Occipital lobe (tissue), 2 donors: Measurements from ENCODE around the gene LARGE2. TPM values are rescaled to one million over a fixed set of nuclear protein-coding genes. Genes with fewer than 3 reads are reported as not detected.
"Not testable (repeated sequence)": the region's sequence is repeated elsewhere in the genome, so short reads cannot be mapped to it uniquely, and the experiment has no call there.

ENCODE experiments used
- DNase-seq: peaks from one replicate; lab custom pipeline; 2025; lab: John Stamatoyannopoulos, UW
- total RNA-seq: library from RNA; depleted of rRNA; stranded (reverse); fragments of >200 nt; gene quantifications from one replicate; pipeline ENCODE4 v1.2.3, GENCODE V29; 2014

LARGE2 gene
- total RNA-seq, 1 donor from 2014 or later, result 0.16 TPM

DNA sequence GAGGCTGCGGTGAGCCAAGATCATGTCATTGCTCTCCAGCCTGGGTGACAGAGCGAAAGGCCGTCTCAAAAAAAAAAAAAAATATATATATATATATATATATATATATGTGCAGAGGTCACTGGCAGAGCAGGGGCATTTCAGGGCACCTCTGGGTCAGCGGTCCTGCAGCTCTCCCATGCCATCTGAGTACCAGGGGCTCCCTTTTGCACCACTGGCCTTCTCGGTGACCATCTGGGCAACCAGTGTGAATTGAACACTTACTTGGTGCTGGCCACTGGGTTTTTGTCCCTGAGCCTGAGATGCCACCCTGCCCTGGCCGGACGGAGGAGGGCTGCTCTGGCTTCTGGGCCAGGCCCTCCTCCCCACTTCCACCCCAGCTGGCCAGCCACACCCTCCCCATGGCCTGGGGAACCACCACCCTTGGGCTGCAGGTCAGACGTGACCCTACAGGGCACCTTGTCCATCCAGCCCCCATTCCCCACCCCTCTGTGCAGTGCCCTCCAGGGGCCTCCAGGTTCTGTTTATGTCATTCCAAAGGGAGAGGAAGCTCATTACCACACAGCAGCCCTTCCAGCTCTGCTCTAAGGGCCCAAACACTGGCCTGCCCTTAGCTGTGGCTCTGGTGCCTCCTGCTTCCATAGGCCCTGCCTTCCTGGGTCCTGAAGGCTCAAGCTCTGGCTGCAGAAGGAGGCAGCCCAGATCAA lies 26.8 kb upstream of the LARGE2 start:
- DNase-seq, result no peak

DNA sequence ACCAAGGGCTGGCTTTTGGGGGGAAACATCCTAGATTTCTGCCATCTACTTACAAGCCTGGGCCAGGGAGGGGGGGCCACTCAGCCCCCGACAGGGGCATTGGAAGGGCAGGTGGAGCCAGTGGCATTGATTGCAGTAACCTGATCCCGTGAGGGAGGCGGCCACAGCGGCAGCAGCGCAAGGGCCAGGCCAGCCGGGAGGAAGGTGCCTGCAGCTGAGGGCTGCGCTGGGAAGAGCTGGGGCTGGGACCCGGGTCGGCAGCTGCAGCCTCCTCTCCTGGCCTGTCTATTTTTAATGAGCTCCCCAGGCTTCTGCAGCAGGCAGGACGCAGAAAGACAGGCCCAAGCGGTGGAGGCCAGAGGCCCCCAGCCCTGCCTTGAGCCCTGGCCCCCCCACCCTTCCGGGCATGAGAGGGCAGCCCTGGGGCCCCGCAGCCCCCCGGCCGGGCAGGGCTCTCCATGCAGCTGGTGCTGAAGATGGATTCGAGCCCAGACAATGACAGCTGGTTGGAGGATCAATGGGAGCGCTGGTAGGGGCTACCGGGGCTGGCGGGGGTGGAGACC lies 26.0 kb upstream of the LARGE2 start:
- no peak for DNase-seq

DNA sequence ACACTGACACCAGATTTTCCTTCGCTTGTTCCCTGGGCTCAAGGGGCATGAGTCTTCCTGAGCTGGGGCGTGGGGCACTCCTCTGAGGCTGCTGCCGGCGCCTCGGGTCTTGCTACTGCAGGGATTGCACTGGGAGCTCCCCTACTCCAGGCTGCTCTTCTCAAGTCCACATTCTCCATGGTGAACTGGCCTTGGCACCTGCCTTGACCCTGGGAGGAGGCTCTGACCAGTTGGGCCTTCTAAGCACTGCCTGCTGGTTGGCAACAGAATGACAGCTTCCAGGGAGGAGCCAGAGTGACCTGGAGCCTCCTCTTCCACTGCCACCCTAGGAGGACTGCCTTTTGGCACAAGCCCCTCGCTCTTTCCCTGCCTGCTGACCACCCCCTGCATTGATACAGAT lies 24.9 kb upstream of the LARGE2 start:
- DNase-seq, result no peak

DNA sequence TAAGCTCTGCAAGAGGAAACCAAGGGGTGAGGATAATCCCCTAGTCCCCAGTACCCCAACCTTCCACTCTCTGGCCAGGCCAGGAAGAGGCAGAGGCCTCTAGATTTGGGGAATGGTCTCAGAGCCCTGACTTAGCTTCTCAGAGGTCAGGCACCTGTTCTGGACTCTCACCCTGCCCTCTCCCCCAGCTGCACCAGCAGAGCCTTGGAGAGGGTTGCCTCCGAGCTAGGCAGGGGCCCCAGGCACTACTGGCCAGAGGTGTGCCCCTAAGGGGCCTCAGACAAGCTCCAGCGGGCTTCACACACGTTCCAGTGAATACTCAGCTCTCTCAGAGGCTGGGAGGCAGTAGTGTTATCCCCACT lies 23.4 kb upstream of the LARGE2 start:
- DNase-seq, result no peak

DNA sequence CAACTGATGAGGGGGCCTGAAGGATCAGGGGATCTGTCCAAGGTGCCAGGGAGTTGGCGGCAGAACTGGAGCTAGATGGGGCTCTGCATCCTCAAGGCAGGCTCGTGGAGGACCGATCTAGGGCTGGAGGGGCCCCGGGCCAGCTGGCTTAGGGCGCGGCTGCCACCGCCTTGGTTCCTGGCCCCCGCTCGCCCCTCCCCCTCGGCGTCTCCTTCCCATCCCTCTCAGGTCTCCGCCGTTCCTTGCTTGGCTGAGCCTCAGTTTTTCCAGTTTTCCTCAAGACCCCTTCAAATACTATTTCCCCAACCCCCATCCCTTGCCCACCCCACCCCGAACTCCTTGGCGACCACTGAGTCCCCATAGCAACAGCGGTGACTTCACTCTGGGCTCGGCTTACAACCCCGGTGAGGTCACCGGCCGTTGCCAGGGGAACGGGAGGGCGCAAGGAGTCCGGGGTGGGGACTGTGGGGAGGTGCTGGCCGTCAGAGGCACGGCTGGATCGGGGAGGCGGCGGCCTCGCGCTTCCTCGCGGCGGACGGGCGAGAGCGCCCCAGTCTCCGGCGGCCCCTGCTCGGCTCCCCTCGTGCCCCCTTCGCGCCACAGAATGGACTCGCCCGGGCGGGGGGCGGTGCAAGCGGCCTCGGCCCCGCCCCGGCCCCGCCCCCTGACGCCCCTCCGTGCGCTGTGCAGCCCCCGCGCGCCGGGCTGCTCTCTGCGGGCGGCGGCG lies 22.8 kb upstream of the LARGE2 start:
- peak; percentile 92 for DNase-seq

DNA sequence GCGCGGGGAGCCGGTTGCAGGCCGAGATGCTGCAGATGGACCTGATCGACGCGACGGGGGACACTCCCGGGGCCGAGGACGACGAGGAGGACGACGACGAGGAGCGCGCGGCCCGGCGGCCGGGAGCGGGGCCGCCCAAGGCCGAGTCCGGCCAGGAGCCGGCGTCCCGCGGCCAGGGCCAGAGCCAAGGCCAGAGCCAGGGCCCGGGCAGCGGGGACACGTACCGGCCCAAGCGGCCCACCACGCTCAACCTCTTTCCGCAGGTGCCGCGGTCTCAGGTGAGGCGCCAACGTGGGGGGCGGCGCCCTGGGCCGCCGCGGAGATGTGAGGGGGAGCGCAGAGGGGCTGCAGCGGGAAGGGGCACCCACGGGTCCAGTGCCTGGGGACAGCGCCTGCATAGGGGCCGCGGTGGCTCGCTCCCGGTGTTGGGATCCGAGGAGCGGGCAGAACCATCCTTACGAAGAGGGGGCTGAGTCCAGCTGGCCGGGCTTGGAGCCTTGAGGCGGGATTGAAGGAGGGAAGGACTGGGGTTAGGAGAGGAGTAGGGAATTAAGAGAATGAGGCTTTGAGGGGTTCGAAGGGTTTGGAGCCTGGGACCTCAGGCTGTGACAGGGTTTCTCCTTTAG lies 22.2 kb upstream of the LARGE2 start:
- DNase-seq, result not testable (repeated sequence)

DNA sequence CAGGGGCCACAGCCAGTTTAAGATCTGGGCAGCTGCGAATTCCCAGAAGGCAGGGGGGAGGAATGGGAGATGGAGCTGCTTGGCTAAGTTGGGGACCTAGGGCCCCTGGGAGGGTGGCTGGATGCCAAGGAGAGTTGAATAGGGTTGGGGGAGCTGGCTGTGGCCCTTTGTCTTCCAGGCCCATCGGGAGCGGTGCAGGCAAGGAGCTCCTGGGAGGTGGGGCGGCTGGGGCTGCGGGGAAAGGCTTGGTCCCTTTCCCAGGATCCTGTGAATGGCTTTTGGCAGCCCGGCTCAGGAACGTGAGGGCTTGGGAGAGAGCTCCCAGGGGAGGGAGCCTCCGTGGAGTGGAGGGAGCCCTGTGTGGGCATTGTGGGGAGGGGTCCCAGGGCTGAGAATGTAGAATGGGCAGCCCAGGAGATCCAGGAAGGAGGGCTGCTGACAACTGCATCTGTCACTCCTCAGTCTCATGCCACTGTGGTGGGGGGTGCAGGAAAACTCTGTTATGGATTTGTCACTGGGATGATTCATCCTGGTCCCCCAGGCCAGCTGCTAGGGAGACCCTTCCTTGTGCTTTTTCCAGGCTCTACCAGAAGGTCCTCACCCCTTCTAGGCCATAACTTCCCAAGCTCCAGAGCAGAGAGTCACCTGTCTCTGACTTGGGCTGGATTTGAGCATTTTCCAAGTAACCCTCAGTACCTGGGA lies 21.4 kb upstream of the LARGE2 start:
- peak; percentile 29 for DNase-seq

DNA sequence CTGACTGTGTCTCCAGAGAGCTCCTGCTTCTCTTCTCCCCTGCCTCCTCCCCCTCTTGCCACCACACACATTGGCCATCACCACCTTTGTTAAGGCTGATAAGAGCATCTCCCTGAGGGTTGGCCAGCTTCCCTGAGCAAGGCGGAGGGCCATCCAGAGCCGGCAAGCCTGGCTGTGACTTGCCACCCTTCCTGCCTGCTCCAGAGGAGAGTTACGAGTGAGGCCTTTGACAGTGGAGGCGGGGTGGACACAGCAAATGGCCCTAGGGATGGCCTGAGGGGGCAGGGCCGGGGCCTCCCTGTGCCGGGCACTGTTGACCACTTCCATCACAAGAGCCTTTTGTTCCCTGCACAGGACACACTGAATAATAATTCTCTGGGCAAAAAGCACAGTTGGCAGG lies 20.8 kb upstream of the LARGE2 start:
- peak; percentile 81 for DNase-seq

DNA sequence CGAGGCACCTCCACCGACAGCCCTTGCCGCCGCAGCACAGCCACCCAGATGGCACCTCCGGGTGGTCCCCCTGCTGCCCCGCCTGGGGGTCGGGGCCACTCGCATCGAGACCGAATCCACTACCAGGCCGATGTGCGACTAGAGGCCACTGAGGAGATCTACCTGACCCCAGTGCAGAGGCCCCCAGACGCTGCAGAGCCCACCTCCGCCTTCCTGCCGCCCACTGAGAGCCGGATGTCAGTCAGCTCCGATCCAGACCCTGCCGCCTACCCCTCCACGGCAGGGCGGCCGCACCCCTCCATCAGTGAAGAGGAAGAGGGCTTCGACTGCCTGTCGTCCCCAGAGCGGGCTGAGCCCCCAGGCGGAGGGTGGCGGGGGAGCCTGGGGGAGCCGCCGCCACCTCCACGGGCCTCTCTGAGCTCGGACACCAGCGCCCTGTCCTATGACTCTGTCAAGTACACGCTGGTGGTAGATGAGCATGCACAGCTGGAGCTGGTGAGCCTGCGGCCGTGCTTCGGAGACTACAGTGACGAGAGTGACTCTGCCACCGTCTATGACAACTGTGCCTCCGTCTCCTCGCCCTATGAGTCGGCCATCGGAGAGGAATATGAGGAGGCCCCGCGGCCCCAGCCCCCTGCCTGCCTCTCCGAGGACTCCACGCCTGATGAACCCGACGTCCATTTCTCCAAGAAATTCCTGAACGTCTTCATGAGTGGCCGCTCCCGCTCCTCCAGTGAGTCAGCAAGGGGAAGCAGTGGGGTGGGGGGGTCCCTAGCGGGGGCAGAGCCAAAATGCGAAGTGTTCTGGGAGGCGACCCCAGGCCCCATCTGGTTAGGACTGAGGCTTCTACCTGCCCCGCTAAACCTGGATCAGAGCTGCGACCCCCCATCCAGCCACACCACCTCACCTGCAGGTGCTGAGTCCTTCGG lies 19.7 kb upstream of the LARGE2 start:
- DNase-seq, result no peak

DNA sequence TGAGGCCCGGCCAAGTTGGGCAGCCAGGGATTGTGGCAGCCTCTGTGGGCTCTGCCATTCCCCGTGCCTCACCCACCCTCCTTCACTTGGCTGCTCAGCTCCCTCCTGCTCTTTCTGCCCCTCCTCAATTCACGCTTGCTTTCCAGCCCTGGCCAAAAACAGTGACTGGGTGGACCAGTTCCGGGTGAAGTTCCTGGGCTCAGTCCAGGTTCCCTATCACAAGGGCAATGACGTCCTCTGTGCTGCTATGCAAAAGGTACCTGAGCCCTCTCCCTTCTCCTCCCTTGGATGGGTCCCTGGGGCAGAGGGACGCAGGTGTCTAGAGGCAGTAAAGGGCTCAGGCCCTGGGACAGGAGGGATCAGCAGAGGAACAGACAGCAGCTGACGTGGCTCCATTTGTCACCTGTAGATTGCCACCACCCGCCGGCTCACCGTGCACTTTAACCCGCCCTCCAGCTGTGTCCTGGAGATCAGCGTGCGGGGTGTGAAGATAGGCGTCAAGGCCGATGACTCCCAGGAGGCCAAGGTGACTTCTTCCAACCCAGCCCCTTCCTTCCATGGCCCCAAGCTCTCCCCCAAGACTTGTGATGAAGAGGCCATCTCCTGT lies 18.0 kb upstream of the LARGE2 start:
- DNase-seq, result no peak

DNA sequence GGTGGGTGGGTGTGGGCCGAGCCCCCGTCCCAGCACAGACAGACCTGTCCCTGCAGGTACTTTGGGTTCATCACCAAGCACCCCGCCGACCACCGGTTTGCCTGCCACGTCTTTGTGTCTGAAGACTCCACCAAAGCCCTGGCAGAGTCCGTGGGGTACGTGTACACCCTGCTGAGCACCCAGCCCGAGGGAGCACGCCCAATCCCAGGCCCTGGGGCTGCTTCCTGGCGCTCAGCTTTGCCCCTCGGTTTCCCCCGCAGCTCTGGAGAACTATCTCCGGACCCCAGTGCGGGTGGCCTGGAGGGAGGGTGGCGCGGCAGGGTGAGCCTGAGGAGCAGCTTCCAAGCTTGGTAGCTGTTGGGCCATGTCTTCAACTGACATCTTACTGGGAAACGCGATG lies 17.4 kb upstream of the LARGE2 start:
- no peak for DNase-seq

DNA sequence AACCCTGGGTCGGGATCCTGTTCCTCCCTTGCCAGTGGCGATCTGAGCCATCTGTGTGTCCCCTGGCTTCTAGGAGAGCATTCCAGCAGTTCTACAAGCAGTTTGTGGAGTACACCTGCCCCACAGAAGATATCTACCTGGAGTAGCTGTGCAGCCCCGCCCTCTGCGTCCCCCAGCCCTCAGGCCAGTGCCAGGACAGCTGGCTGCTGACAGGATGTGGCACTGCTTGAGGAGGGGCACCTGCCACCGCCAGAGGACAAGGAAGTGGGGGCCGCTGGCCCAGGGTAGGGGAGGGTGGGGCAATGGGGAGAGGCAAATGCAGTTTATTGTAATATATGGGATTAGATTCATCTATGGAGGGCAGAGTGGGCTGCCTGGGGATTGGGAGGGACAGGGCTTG lies 16.9 kb upstream of the LARGE2 start:
- DNase-seq, result not testable (repeated sequence)

DNA sequence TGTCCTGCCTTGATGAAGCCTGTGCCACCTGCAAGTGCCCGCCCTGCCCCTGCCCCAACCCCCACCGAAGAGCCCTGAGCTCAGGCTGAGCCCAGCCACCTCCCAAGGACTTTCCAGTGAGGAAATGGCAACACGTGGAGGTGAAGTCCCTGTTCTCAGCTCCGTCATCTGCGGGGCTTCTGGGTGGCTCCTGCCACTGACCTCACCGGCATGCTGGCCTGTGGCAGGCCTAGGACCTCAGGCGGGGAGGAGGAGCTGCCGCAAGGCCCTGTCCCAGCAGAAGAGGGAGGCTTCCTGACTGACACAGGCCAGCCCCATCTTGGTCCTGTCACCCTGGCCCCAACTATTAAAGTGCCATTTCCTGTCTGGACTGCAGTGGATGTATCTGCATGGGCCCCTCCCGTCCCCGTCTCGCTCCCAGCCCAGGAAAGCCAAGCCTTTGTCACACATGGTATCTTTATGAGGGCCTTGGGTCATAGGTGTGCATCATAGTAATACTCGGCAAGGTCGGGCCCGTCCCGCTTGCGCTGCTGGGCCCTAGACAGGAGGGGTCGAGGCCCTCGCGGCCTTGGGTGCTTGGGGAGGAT lies 16.3 kb upstream of the LARGE2 start:
- DNase-seq, result no peak

DNA sequence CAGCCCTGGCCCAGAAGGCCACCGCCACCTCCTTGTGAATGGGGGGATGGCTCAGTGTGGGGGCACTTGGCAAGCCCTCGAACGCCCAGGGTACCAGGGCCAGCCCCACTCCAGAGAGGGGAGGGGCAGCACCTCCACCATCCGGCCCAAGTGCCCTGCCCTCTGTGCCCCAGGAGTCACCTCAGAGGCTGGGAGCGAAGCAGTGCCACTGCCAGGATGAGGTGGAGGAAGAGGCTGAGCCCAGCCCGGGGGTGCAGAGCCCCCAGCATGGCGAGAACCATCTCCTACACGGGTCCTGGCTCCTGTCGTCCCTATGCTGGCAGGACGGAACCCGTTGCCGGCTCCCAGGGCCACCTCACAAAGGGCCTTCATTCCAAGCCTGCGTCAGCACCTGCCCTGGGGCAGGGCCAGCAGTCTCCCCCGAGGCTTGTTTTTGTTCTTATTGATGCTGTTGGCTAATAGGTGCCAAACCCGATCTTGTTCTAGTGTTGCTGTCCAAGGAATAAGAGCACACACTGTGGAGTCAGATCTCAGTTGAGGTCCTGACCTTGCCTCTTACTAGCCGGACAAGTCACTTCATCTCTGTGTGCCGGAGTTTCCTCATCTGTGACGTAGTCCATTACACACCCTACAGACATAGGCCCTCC lies 15.4 kb upstream of the LARGE2 start, which contains the start of gene FREY1:
Gene FREY1, minus strand, starts transcription at position 307 of the 647 bp plus-strand sequence. Its CDS starts 26 bp downstream, at position 281.
- no peak for DNase-seq

DNA sequence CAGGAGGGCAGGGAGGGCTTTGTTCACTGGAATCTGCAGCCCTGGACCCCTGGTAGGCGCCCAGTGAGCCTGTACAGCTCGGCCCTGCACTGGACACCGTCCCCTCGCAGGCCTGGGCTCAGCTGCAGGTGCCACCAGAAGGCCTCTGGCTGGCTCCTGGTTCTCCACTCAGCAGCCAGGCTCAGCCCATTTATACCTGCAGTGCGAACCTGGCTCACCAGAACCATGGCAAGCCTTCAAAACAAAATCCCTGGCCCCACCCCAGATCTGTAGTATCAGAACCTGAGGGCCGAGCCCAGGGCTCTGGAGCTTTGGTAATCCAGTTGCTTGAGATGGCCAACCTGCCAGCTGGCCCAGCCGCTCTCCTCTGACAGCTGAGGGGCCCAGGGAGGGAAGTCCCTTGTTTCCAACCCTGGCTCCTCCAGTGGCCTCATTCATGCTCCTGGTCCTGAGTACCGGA lies 14.5 kb upstream of the LARGE2 start:
- DNase-seq, result no peak

DNA sequence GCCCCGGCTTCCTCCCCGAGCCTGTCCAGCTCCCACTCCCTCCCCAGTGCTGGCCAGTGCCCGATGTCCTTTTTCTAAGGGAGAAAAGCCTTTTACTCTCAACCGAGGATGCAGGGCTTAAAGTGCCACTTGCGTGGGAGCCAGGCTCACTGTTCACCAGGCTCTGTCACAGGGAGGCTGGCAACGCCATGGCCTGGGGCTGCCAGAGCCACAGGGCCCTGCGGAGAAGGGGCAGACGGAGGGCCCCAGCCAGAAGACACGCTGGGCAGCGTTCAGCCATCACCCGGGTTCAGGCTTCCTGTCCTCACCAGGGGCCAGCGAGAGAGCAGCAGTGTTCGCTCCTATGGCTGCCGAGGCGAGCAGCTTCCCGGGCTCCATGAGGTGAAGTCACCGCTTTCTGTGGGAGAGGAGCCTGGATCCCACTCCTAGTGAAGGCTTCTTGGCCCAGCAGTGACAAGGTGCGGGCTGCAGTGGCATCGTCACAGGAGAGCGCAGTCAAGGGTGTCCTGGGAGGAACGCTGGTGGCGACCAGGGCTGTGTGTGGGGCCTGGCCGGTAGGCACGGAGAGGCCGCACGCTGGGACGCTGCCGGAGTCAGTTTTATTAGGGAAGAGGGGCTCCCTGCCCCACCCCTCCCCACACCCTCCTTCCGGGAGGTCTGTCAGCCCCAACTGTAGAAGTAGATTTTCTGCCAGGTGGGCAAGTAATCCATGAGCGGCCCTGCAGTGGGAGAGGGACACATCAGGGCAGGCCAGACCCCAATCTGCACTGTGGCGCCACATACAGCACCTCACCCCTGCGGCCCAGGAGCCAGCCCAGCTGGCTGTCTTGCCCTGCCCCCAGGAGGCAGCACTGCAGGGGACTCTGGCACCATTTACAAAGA lies 12.6 kb upstream of the LARGE2 start:
- DNase-seq, result no peak

DNA sequence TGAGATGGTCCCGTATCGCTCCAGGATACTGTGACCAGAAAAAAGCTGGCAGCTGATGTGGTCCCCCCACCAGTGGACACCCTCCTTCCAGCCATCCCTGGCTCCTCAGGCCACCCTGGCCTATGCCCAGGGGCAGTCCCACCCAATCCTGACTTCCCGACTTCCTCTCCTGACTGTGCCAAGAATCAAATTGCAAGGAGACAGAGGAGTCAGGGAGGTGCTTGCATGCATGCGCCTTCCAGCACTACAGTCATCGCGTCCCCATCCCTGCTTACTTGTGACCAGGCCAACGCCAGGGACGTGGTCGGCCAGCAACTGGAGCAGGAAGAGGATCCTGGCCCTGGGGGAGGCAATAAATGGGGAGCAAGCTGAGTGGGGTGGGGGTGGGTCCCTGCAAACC lies 11.8 kb upstream of the LARGE2 start:
- no peak for DNase-seq

DNA sequence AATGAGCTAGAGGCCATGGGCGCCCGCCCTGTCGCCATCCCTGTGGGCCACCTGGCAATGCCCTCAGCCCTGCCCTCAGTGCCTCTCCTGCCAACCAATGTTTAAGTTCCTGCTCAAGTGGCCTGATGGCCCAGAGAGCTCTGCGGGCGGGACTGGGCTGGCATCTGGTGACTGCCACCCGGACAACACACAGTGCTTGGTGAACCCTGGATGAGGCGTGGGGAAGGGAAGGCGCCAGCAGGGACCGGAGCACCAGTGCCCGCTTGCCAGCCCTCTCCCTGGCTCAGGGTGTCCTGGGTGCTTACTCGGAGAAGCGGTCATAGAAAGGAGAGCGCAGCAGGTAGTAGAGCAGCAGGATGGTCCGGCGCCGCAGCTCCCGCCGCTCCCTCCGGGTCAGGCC lies 8.9 kb upstream of the LARGE2 start:
- DNase-seq, result no peak
